GM19240 (cell line): ENCODE data around the gene PSD2.
A peak's percentile ranks its signal among the peaks of the same experiment; 100 is the strongest.

Experiments used
- DNase-seq: peaks from one replicate; pipeline ENCODE4 v3.0.0; 2011; ENCODE audit warnings: low spot score; ENCODE audit not compliant: insufficient read length

PSD2 gene

GRCh38 chr5:139835656-139836055 lies 40.0 kb downstream of the PSD2 start:
- DNase-seq: no peak

GRCh38 chr5:139836469-139837208 lies 41.0 kb downstream of the PSD2 start:
- DNase-seq: no peak

GRCh38 chr5:139837711-139838380 lies 42.2 kb downstream of the PSD2 start:
- no peak for DNase-seq

GRCh38 chr5:139838381-139839197 lies 43.0 kb downstream of the PSD2 start:
- DNase-seq: no peak

GRCh38 chr5:139839232-139839815 lies 43.7 kb downstream of the PSD2 start:
- no peak for DNase-seq

- DNase-seq: no peak
Measured at GRCh38 chr5:139839918-139840317, 44.3 kb downstream of the PSD2 start.

- no peak for DNase-seq
Measured at GRCh38 chr5:139841549-139841948, 45.9 kb downstream of the PSD2 start.

GRCh38 chr5:139842321-139842720 lies 46.7 kb downstream of the PSD2 start:
- DNase-seq: no peak

GRCh38 chr5:139843991-139844390 lies 48.4 kb downstream of the PSD2 start:
- DNase-seq: peak; percentile 54

- DNase-seq: peak; percentile 88
Measured at GRCh38 chr5:139844472-139845145, 49.0 kb downstream of the PSD2 start.

- DNase-seq: no peak
Measured at GRCh38 chr5:139845846-139846681, 50.5 kb downstream of the PSD2 start.

- no peak for DNase-seq
Measured at GRCh38 chr5:139847091-139847490, 51.5 kb downstream of the PSD2 start.

- DNase-seq: peak; percentile 83
Measured at GRCh38 chr5:139847790-139848507, 52.3 kb downstream of the PSD2 start.

GRCh38 chr5:139848508-139849100 lies 53.0 kb downstream of the PSD2 start:
- DNase-seq: no peak

GRCh38 chr5:139849501-139849900 lies 53.9 kb downstream of the PSD2 start:
- DNase-seq: no peak

- DNase-seq: no peak
Measured at GRCh38 chr5:139849942-139850341, 54.3 kb downstream of the PSD2 start.

- DNase-seq: no peak
Measured at GRCh38 chr5:139850423-139851016, 54.9 kb downstream of the PSD2 start.

- DNase-seq: no peak
Measured at GRCh38 chr5:139851558-139851957, 56.0 kb downstream of the PSD2 start.

GRCh38 chr5:139852696-139853095 lies 57.1 kb downstream of the PSD2 start:
- DNase-seq: no peak
